Measurements from ENCODE around the gene CIROP.

Gene CIROP, protein sequence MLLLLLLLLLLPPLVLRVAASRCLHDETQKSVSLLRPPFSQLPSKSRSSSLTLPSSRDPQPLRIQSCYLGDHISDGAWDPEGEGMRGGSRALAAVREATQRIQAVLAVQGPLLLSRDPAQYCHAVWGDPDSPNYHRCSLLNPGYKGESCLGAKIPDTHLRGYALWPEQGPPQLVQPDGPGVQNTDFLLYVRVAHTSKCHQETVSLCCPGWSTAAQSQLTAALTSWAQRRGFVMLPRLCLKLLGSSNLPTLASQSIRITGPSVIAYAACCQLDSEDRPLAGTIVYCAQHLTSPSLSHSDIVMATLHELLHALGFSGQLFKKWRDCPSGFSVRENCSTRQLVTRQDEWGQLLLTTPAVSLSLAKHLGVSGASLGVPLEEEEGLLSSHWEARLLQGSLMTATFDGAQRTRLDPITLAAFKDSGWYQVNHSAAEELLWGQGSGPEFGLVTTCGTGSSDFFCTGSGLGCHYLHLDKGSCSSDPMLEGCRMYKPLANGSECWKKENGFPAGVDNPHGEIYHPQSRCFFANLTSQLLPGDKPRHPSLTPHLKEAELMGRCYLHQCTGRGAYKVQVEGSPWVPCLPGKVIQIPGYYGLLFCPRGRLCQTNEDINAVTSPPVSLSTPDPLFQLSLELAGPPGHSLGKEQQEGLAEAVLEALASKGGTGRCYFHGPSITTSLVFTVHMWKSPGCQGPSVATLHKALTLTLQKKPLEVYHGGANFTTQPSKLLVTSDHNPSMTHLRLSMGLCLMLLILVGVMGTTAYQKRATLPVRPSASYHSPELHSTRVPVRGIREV

DNA sequence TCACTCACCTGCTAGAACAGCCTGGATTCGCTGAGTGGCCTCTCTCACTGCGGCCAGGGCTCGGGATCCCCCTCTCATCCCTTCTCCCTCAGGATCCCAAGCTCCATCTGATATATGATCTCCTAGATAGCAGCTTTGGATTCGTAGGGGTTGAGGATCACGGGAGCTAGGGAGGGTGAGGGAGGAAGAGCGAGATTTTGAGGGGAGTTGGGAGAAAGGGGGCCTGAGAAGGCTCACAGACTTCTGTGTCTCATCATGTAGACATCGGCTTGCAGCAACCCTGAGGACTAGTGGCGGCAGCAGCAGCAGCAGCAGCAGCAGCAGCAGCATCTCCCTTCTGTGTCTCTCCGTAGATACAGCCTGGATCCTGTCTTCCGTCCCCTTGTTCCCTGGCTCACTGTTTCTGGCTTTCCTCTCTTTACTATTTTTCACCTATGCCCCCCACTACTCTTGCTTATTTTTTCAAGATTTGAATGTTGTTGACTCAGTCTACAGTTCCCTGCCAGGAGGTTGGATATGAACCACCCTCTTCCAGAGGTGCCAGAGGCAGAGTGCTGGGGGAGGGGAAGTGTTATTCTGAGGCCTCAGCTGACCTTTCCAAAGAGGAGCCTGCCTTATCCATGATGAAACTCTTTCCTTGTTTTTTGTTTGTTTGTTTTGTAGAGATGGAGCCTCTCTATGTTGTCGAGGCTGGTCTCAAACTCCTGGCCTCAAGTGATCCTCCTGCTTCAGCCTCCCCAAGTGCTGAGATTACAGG lies at the start of gene CIROP:
CIROP (minus strand) TSS at position 399 of the 757 bp plus-strand sequence; CDS start at position 330, 69 bp downstream.
- Histone ChIP-seq H3K4me1 (ENCODE audit: insufficient read depth, low read length) (no peaks in the 10 kb centered on the region), H3K4me3 (ENCODE audit: low read length) (no peak within 1 kb of the TSS), H3K36me3 (ENCODE audit: insufficient read depth, low read length) (no peaks in the 10 kb centered on the region), H3K27me3 (ENCODE audit: insufficient read depth, low read length) (peaks cover 12% of the 10 kb centered on the region), H3K9me3 (ENCODE audit: low read length) (no peaks in the 10 kb centered on the region), H2AFZ (ENCODE audit: low read depth, low read length) (no peak within 1 kb of the TSS)

DNA sequence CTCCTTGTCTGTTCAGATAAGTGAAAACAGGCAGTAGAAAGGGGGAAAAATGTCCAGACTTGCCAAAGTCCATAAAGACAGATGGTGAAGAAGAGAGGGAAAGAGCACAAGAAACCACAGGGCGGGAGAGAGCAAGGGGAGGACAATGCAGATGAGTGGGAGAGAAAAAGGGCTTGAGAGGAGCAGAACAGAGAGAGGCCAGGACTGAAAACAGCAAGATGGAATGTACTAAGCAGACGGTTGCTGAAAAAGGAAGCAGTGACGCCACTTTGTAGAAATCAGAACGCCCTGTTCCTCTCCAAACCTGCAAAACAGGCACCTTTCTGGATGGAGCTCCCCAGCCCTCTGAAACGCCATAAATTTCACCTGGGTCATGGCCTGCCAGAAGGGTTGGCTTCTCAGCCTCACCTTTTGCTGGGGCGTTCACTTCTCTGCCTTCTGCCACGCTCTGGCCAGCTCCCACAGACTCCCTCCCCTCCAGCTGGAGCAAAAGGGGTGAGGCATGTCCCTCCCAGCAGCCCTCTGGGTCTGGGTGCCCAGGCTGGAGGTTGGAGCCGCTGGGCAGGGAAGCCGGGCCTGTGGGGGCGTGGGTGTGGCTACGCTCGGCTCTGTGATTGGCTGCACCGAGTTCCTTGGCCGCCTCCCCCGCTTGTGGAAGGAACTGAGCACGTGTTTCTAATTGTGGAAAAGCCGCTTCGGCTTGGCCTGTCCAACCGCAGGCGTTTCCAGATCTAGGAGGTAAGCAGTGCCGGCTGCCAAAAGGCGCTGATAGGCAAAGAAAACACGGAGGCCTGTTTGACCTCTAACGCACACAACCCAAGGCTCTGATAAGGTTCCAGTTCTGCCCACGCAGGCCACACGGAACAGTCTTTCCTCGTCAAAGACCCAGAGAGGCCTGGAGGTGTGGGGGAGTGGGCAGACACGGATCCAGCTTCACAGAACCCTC lies 49.3 kb upstream of the CIROP start:
- H3K27me3 ChIP-seq (ENCODE audit: insufficient read depth, low read length) = no peaks in the 10 kb centered on the region

DNA sequence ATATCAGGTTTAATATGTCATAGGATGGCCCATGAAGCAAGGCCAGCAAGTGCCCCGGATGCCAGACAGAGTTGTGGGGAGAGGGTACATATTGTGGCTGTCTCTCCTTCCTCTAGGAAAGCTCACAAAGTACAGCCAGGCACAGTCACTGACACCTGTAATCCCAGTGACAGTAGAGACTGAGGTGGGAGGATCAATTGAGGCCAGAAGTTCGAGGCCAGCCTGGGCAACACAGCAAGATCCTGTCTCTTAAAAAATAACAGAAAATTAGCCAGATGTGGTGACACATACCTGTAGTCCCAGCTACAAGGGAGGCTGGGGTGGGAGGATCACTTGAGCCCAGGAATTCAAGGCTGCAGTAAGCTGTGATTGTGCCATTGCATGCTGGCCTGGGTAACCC lies 46.6 kb upstream of the CIROP start:
- Histone ChIP-seq H3K36me3 (ENCODE audit: insufficient read depth, low read length) (no peaks in the 10 kb centered on the region), H3K4me1 (ENCODE audit: insufficient read depth, low read length) (peaks cover 2% of the 10 kb centered on the region), H3K9me3 (ENCODE audit: low read length) (no peaks in the 10 kb centered on the region), H3K4me3 (ENCODE audit: low read length) (no peak overlapping the region), H2AFZ (ENCODE audit: low read depth, low read length) (no peak overlapping the region), H3K27me3 (ENCODE audit: insufficient read depth, low read length) (no peaks in the 10 kb centered on the region)

More for the DNA sequence above, 49.3 kb upstream of the CIROP start:
- no peaks in the 10 kb centered on the region for H3K36me3 ChIP-seq (ENCODE audit: insufficient read depth, low read length)
- H3K4me3 ChIP-seq (ENCODE audit: low read length) = no peak overlapping the region
- peaks cover 2% of the 10 kb centered on the region for H3K4me1 ChIP-seq (ENCODE audit: insufficient read depth, low read length)
- H2AFZ ChIP-seq (ENCODE audit: low read depth, low read length) = no peak overlapping the region
- no peaks in the 10 kb centered on the region for H3K9me3 ChIP-seq (ENCODE audit: low read length)

DNA sequence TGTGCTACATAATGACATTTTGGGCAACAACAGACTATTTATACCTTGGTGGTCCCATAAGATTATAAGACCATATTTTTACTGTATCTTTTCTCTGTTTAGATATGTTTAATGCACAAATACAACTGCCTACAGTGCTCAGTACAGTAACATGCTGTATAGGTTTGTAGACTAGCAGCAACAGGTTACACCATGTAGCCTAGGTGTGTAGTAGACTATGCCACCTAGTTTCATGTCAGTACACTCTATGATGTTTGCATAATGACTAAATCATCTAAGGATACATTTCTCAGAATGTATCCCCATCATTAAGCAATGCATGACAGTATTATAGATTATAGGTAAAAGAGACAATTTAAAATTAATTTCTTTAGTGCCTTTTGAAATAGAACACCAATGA lies 45.0 kb upstream of the CIROP start:
- H3K27me3 ChIP-seq (ENCODE audit: insufficient read depth, low read length) = no peaks in the 10 kb centered on the region
- H3K4me3 ChIP-seq (ENCODE audit: low read length) = no peak overlapping the region
- H3K9me3 ChIP-seq (ENCODE audit: low read length) = no peaks in the 10 kb centered on the region
- H2AFZ ChIP-seq (ENCODE audit: low read depth, low read length) = no peak overlapping the region
- peaks cover 2% of the 10 kb centered on the region for H3K4me1 ChIP-seq (ENCODE audit: insufficient read depth, low read length)
- no peaks in the 10 kb centered on the region for H3K36me3 ChIP-seq (ENCODE audit: insufficient read depth, low read length)

DNA sequence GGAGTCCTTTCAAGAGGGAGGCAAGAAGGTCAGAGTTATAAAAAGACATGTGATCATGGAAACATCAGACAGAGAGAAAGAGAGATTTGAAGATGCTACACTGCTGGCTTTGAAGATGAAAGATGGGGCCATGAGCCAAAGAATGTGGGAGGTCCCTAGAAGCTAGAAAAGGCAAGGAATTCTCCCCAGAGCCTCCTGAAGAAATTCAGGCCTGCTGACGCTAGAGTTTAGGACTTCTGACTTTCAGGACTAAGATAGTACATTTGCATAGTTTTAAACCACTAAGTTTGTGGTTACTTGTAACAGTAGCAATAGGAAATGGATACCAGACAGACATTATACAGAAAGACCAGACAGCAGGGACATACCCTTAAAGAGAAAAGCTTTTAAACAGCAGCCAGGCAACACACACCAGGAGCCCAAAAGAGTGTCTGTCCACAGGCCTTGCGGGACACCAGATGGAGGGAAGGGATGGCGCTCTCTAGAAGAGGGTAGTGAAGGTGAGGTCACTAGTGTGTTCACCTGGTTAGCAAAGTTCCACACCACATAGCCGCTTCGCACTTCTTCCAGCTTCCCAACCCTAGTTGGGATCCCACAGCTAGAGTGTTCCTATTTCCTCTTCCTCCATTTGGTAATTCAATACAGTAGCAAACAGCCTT lies 43.9 kb upstream of the CIROP start:
- Histone ChIP-seq H3K4me3 (ENCODE audit: low read length) (no peak overlapping the region), H3K9me3 (ENCODE audit: low read length) (no peaks in the 10 kb centered on the region), H3K4me1 (ENCODE audit: insufficient read depth, low read length) (no peaks in the 10 kb centered on the region), H2AFZ (ENCODE audit: low read depth, low read length) (no peak overlapping the region), H3K27me3 (ENCODE audit: insufficient read depth, low read length) (no peaks in the 10 kb centered on the region), H3K36me3 (ENCODE audit: insufficient read depth, low read length) (no peaks in the 10 kb centered on the region)

DNA sequence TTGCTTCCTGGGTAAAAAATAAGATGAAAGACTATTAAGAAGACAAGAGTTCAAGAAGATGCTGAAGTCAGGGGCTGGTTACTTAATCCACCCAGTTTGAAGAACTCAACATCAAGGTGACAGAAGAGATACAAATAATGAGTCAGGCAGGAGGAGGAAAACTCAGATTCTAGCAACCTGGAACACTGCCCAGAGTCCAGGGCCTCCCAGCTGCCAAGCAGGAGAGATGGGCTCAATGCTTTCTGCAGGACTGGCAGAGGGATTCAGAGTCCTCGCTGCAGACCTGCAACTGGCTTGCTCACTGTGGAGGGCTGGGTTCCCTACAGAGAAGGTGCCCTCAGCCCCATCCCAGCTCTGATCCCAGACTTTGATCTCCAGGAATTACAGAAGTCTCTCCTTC lies 42.9 kb upstream of the CIROP start:
- Histone ChIP-seq H2AFZ (ENCODE audit: low read depth, low read length) (no peak overlapping the region), H3K4me1 (ENCODE audit: insufficient read depth, low read length) (no peaks in the 10 kb centered on the region), H3K36me3 (ENCODE audit: insufficient read depth, low read length) (no peaks in the 10 kb centered on the region), H3K4me3 (ENCODE audit: low read length) (no peak overlapping the region), H3K9me3 (ENCODE audit: low read length) (no peaks in the 10 kb centered on the region), H3K27me3 (ENCODE audit: insufficient read depth, low read length) (no peaks in the 10 kb centered on the region)

DNA sequence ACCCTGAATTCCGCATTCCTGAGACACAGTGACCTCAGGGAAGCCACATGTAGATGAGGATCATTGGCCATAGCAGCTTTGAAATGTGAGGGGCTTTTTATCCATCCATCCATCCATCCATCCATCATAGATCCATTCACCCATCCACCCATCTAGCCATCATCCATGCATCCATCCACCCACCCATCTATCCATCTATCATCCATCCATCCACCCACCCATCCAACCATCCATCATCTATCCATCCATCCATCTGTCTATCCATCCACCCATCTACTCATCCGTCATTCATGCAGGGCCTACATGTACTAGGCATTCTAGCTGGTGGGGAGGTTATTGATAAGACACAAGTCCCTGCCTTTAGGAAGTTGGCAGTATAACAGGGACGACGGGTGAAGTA lies 42.2 kb upstream of the CIROP start:
- Histone ChIP-seq H3K4me1 (ENCODE audit: insufficient read depth, low read length) (no peaks in the 10 kb centered on the region), H3K9me3 (ENCODE audit: low read length) (no peaks in the 10 kb centered on the region), H3K4me3 (ENCODE audit: low read length) (no peak overlapping the region), H2AFZ (ENCODE audit: low read depth, low read length) (no peak overlapping the region), H3K27me3 (ENCODE audit: insufficient read depth, low read length) (no peaks in the 10 kb centered on the region), H3K36me3 (ENCODE audit: insufficient read depth, low read length) (no peaks in the 10 kb centered on the region)

DNA sequence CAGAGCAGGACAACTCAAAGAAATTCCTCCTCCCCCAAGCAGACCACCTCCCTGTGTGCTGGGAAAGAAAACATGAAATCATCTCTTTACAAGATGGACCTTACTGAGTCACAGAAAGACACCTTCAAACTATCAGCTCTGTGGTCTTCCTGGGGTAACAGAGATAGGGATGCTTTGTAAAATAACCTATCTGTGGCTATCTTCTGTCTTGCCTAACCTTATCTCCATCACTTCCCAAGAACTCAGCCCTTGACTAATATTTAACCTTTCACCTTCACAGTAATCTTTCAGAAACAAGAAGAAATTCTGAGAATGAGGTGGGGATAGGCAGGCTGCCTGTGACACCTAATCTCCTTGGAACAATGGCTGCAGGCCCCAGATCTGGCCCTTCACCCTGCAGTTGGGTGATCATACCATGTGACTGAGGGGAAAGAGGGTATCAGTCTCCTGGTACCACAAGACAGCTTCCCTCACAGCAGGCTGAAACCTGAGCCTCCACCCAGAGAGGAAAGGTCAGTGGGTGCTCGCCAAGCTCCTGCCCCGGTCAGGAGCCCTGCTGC lies 41.6 kb upstream of the CIROP start:
- Histone ChIP-seq H3K4me1 (ENCODE audit: insufficient read depth, low read length) (no peaks in the 10 kb centered on the region), H3K4me3 (ENCODE audit: low read length) (no peak overlapping the region), H3K27me3 (ENCODE audit: insufficient read depth, low read length) (no peaks in the 10 kb centered on the region), H2AFZ (ENCODE audit: low read depth, low read length) (no peak overlapping the region), H3K9me3 (ENCODE audit: low read length) (no peaks in the 10 kb centered on the region), H3K36me3 (ENCODE audit: insufficient read depth, low read length) (no peaks in the 10 kb centered on the region)

DNA sequence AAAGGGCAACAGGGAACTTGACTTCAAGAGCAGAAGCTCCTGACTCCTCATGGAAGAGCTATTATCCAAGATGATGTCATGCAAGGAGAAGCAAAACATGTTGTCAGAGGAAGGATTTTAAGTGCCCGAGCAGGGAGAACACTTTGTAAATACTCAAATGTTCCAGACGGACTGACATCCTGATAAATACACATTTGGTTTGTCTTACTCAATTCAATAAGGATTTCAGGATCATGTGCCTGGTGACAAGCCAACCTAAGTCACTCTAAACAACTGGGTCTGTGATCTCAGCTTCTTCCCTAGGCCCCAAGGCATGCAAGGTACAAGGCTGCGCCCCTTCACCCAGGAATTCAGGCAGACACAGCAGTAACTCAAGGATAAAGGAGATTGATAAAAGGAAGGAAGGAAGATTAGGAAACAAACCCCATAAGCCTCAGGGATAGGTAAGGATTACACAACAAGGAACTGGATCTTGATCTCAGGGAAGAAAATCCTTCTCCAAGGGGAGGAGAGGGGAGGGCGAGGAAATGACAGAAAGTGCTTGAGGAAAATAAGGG lies 41.1 kb upstream of the CIROP start:
- no peaks in the 10 kb centered on the region for H3K27me3 ChIP-seq (ENCODE audit: insufficient read depth, low read length)
- H2AFZ ChIP-seq (ENCODE audit: low read depth, low read length) = no peak overlapping the region
- no peaks in the 10 kb centered on the region for H3K36me3 ChIP-seq (ENCODE audit: insufficient read depth, low read length)
- H3K4me3 ChIP-seq (ENCODE audit: low read length) = no peak overlapping the region
- H3K9me3 ChIP-seq (ENCODE audit: low read length) = no peaks in the 10 kb centered on the region
- H3K4me1 ChIP-seq (ENCODE audit: insufficient read depth, low read length) = no peaks in the 10 kb centered on the region

DNA sequence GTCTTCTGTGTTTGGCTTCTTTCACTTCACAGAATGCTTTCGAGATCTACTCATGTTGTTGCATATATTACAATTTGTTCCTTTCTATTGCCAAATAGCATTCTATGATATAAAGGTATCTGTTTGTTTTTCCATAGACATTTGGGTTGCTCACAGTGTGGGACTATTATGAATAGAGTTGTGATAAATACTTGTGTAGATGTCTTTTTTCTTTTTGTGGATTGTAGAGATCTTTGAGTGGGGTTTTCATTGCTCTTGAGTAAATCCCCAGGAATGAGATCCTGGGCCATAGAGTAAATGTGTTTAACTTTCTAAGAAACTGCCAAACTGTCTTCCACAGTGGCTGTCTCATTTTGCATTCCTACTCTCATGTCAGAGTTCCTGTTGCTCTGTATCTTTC lies 39.1 kb upstream of the CIROP start:
- Histone ChIP-seq H3K36me3 (ENCODE audit: insufficient read depth, low read length) (no peaks in the 10 kb centered on the region), H3K9me3 (ENCODE audit: low read length) (no peaks in the 10 kb centered on the region), H3K27me3 (ENCODE audit: insufficient read depth, low read length) (no peaks in the 10 kb centered on the region), H3K4me1 (ENCODE audit: insufficient read depth, low read length) (no peaks in the 10 kb centered on the region), H2AFZ (ENCODE audit: low read depth, low read length) (no peak overlapping the region), H3K4me3 (ENCODE audit: low read length) (no peak overlapping the region)

DNA sequence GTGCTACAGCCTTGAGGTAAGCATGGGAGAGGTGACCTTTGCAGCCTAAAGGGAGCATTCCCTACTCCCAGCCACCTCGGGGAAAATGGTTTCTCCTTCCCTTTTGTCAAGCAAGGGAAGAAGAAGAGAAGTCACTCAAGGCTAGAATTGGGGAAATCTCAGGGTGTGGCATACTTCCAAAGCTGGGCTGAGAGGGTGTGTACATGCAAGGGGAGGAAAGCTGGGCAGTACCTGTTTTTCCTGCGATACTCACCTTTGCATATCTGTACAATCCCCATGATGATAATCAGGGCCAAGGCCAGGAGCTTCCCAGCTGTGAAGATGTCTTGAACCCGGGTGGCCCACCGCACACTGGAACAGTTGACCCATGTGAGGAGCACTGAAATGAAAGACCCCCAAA lies 38.0 kb upstream of the CIROP start:
- no peak overlapping the region for H3K4me3 ChIP-seq (ENCODE audit: low read length)

More for the DNA sequence above, 38.0 kb upstream of the CIROP start:
- no peaks in the 10 kb centered on the region for H3K9me3 ChIP-seq (ENCODE audit: low read length)
- no peak overlapping the region for H2AFZ ChIP-seq (ENCODE audit: low read depth, low read length)
- no peaks in the 10 kb centered on the region for H3K36me3 ChIP-seq (ENCODE audit: insufficient read depth, low read length)
- no peaks in the 10 kb centered on the region for H3K4me1 ChIP-seq (ENCODE audit: insufficient read depth, low read length)
- no peaks in the 10 kb centered on the region for H3K27me3 ChIP-seq (ENCODE audit: insufficient read depth, low read length)
